DOHH2 (cell line): ENCODE data around the gene CLEC20A.

Source experiments
- CTCF ChIP-seq: fragments of 200-600 bp; sonication (generic); IDR thresholded peaks from one replicate; pipeline ENCODE4 v1.5.1; 2014; ENCODE audit warnings: antibody characterized with exemption, mild to moderate bottlenecking, low read depth, low read length; ENCODE audit not compliant: poor library complexity, severe bottlenecking
- EZH2phosphoT487 ChIP-seq: fragments of 200-600 bp; sonication (generic); IDR thresholded peaks from 2 replicates; pipeline ENCODE4 v1.6.1; 2017; ENCODE audit warnings: borderline replicate concordance, mild to moderate bottlenecking, antibody characterized with exemption, low read length, moderate library complexity, mixed read lengths

- no peak for TF ChIP-seq CTCF
- TF ChIP-seq EZH2phosphoT487, result no peak
These were observed 61.8 kb downstream of the CLEC20A start for GRCh38 chr1:178434899-178435435.
